HEK293 (cell line): ENCODE results near the gene GPR132.
A peak's percentile ranks its signal among the peaks of the same experiment; 100 is the strongest.

Source experiments
- BCL11B ChIP-seq: fragments of 450-650 bp; formaldehyde crosslinking; IDR thresholded peaks from 2 replicates; pipeline ENCODE4 v1.5.1; 2016; ENCODE audit warnings: low read depth, missing biosample characterization, missing genetic modification characterization
- CTCF ChIP-seq: fragments of 450-650 bp; formaldehyde crosslinking; IDR thresholded peaks from 2 replicates; pipeline ENCODE4 v1.5.1; 2016; ENCODE audit warnings: missing biosample characterization, missing genetic modification characterization
- EGR2 ChIP-seq: fragments of 450-650 bp; formaldehyde crosslinking; IDR thresholded peaks from 2 replicates; pipeline ENCODE4 v1.5.1; 2016; ENCODE audit warnings: low read depth, missing biosample characterization, missing genetic modification characterization
- HIC1 ChIP-seq: fragments of 450-650 bp; formaldehyde crosslinking; IDR thresholded peaks from 2 replicates; pipeline ENCODE4 v1.5.1; 2016; ENCODE audit warnings: missing biosample characterization, missing genetic modification characterization
- IKZF3 ChIP-seq: fragments of 450-650 bp; IDR thresholded peaks from 2 replicates; pipeline ENCODE4 v1.5.0; 2018; ENCODE audit warnings: missing biosample characterization, mild to moderate bottlenecking, missing genetic modification characterization, moderate library complexity
- KLF17 ChIP-seq: fragments of 450-650 bp; formaldehyde crosslinking; IDR thresholded peaks from 2 replicates; pipeline ENCODE4 v1.5.1; 2016; ENCODE audit warnings: missing biosample characterization, missing genetic modification characterization
- KLF7 ChIP-seq: fragments of 450-650 bp; formaldehyde crosslinking; IDR thresholded peaks from 2 replicates; pipeline ENCODE4 v1.5.1; 2016; ENCODE audit warnings: missing biosample characterization, missing genetic modification characterization, borderline replicate concordance
- KLF8 ChIP-seq: fragments of 450-650 bp; formaldehyde crosslinking; IDR thresholded peaks from 2 replicates; pipeline ENCODE4 v1.5.1; 2016; ENCODE audit warnings: missing biosample characterization, missing genetic modification characterization
- SETDB1 ChIP-seq: IDR thresholded peaks from one replicate; pipeline ENCODE4 v1.6.1; 2017; ENCODE audit warnings: mild to moderate bottlenecking, low read length, moderate library complexity, mixed read lengths; ENCODE audit not compliant: insufficient read length
- TCF7L2 ChIP-seq: IDR thresholded peaks from 2 replicates; pipeline ENCODE4 v1.6.1; 2011; ENCODE audit warnings: low read depth, mild to moderate bottlenecking, inconsistent platforms, low read length, moderate library complexity, borderline replicate concordance
- WT1 ChIP-seq: fragments of 450-650 bp; formaldehyde crosslinking; IDR thresholded peaks from 2 replicates; pipeline ENCODE4 v1.5.1; 2016; ENCODE audit warnings: missing biosample characterization, missing genetic modification characterization
- ZBTB17 ChIP-seq: fragments of 450-650 bp; formaldehyde crosslinking; IDR thresholded peaks from 2 replicates; pipeline ENCODE4 v1.5.1; 2016; ENCODE audit warnings: missing biosample characterization, missing genetic modification characterization
- ZBTB7A ChIP-seq: fragments of 450-650 bp; formaldehyde crosslinking; IDR thresholded peaks from 2 replicates; pipeline ENCODE4 v1.5.1; 2016; ENCODE audit warnings: low read depth, missing biosample characterization, missing genetic modification characterization
- ZFHX2 ChIP-seq: fragments of 450-650 bp; formaldehyde crosslinking; conservative IDR thresholded peaks from 2 replicates; pipeline ENCODE4 v1.5.1; 2016; ENCODE audit warnings: missing biosample characterization, missing genetic modification characterization
- ZNF146 ChIP-seq: fragments of 450-650 bp; formaldehyde crosslinking; IDR thresholded peaks from 2 replicates; pipeline ENCODE4 v1.5.1; 2016; ENCODE audit warnings: missing biosample characterization, missing genetic modification characterization
- ZNF148 ChIP-seq: fragments of 450-650 bp; formaldehyde crosslinking; IDR thresholded peaks from 2 replicates; pipeline ENCODE4 v1.5.0; 2017; ENCODE audit warnings: missing biosample characterization, missing genetic modification characterization, borderline replicate concordance
- ZNF366 ChIP-seq: fragments of 450-650 bp; formaldehyde crosslinking; conservative IDR thresholded peaks from 2 replicates; pipeline ENCODE4 v1.5.1; 2016; ENCODE audit warnings: missing biosample characterization, missing genetic modification characterization
- ZNF37A ChIP-seq: fragments of 450-650 bp; IDR thresholded peaks from 2 replicates; pipeline ENCODE4 v1.5.1; 2018; ENCODE audit warnings: missing biosample characterization, missing genetic modification characterization
- ZNF391 ChIP-seq: fragments of 450-650 bp; formaldehyde crosslinking; IDR thresholded peaks from 2 replicates; pipeline ENCODE4 v1.5.1; 2016; ENCODE audit warnings: low read depth, missing biosample characterization, missing genetic modification characterization, borderline replicate concordance
- ZNF398 ChIP-seq: fragments of 450-650 bp; formaldehyde crosslinking; IDR thresholded peaks from 2 replicates; pipeline ENCODE4 v1.5.1; 2017; ENCODE audit warnings: missing biosample characterization, missing genetic modification characterization
- ZNF580 ChIP-seq: fragments of 450-650 bp; formaldehyde crosslinking; IDR thresholded peaks from 2 replicates; pipeline ENCODE4 v1.5.1; 2016; ENCODE audit warnings: missing biosample characterization, missing genetic modification characterization
- ZNF629 ChIP-seq: fragments of 450-650 bp; formaldehyde crosslinking; IDR thresholded peaks from 2 replicates; pipeline ENCODE4 v1.5.1; 2017; ENCODE audit warnings: missing biosample characterization, missing genetic modification characterization
- ZNF639 ChIP-seq: fragments of 450-650 bp; formaldehyde crosslinking; IDR thresholded peaks from 2 replicates; pipeline ENCODE4 v1.5.1; 2016; ENCODE audit warnings: missing biosample characterization, missing genetic modification characterization
- ZNF664 ChIP-seq: fragments of 450-650 bp; formaldehyde crosslinking; IDR thresholded peaks from 2 replicates; pipeline ENCODE4 v1.5.1; 2016; ENCODE audit warnings: missing biosample characterization, missing genetic modification characterization
- ZNF692 ChIP-seq: fragments of 450-650 bp; formaldehyde crosslinking; IDR thresholded peaks from 2 replicates; pipeline ENCODE4 v1.5.1; 2016; ENCODE audit warnings: missing biosample characterization, missing genetic modification characterization
- ZSCAN23 ChIP-seq: fragments of 450-650 bp; formaldehyde crosslinking; IDR thresholded peaks from 2 replicates; pipeline ENCODE4 v1.5.1; 2016; ENCODE audit warnings: missing biosample characterization, missing genetic modification characterization

GPR132 gene

GRCh38 chr14:105093431-105094192 lies 28.4 kb upstream of the GPR132 start (continued):
- no peak for TF ChIP-seq ZSCAN23 (tag by site-specific recombination)
- TF ChIP-seq ZNF580 (tag by site-specific recombination): no peak
- TF ChIP-seq WT1: no peak
- peak; percentile 74 for TF ChIP-seq ZNF629
- peak; percentile 50 for TF ChIP-seq ZNF398
- peak; percentile 86 for TF ChIP-seq KLF7 (tag by site-specific recombination)
- TF ChIP-seq IKZF3 (tag by site-specific recombination): peak; percentile 27; the same call in 1 of the 2 replicates
- no peak for TF ChIP-seq SETDB1
- TF ChIP-seq ZFHX2 (tag by site-specific recombination): peak; percentile 99
- no peak for TF ChIP-seq TCF7L2
- peak; percentile 84 for TF ChIP-seq KLF8 (tag by site-specific recombination)
- peak; percentile 97 for TF ChIP-seq EGR2 (tag by site-specific recombination)
- TF ChIP-seq ZNF391 (tag by site-specific recombination): 0 out of 2 replicates have a peak, but pooled peaks have one; percentile 39
- peak; percentile 95 for TF ChIP-seq CTCF
- TF ChIP-seq KLF17 (tag by site-specific recombination): peak; percentile 51; the same call in 1 of the 2 replicates
- peak; percentile 84; the same call in 1 of the 2 replicates for TF ChIP-seq ZBTB7A (tag by site-specific recombination)
- TF ChIP-seq ZBTB17 (tag by site-specific recombination): peak; percentile 78
- TF ChIP-seq ZNF366 (tag by site-specific recombination): no peak
- peak; percentile 70; the same call in 1 of the 2 replicates for TF ChIP-seq HIC1 (tag by site-specific recombination)
- TF ChIP-seq ZNF692: peak; percentile 70
- no peak for TF ChIP-seq ZNF639
- no peak for TF ChIP-seq ZNF664 (tag by site-specific recombination)
- TF ChIP-seq ZNF37A (tag by site-specific recombination): no peak
- no peak for TF ChIP-seq ZNF148
- 0 out of 2 replicates have a peak, but pooled peaks have one; percentile 9 for TF ChIP-seq BCL11B (tag by site-specific recombination)
- no peak for TF ChIP-seq ZNF146 (tag by site-specific recombination)
